OCI-LY7 (cell line): ENCODE data around the gene CNKSR2.

Source experiments
- CTCF ChIP-seq: fragments of 200-600 bp; sonication (generic); conservative IDR thresholded peaks from 2 replicates; pipeline ENCODE4 v1.5.1; 2014; ENCODE audit warnings: mild to moderate bottlenecking, antibody characterized with exemption, low read length, moderate library complexity, mixed read lengths
- EZH2phosphoT487 ChIP-seq: fragments of 200-600 bp; sonication (generic); IDR thresholded peaks from 2 replicates; pipeline ENCODE4 v1.6.1; 2018; ENCODE audit warnings: low read depth, borderline replicate concordance, mild to moderate bottlenecking, mixed run types, antibody characterized with exemption, low read length, moderate library complexity, mixed read lengths

- TF ChIP-seq CTCF (no peak), EZH2phosphoT487 (no peak)
Measured at GRCh38 chrX:21590012-21590776, 216.0 kb downstream of the CNKSR2 start.
